ENCODE measurements around the gene MITF. TPM values are rescaled to one million over a fixed set of nuclear protein-coding genes. Genes with fewer than 3 reads are reported as not detected.
"Not testable (repeated sequence)": the region's sequence is repeated elsewhere in the genome, so short reads cannot be mapped to it uniquely, and the experiment has no call there.

MITF gene
- total RNA-seq, 1 donor from 2014 or later: 5.7 TPM

DNA sequence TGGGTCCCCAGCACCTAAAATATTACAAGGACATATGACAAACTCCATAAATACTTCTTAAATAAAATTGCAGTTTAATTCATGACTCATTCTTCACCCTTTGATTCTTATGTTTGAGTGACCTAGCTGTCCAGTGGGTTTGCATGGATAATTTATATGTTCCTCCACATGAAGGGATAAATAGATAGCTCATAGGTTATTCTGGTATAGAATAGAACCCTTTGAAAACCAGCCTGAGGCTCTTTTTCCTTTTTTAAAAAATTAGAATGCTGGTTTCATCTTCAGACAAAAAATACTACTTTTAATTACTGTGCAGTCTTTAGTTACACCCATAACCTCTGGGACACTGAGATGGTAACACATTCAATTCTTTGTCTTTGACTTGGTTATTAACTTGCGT, 163.1 kb downstream of the MITF start:
- DNase-seq (ENCODE audit: low spot score): no peak
- H3K9me3 Mint-ChIP-seq (ENCODE audit: low read depth): no peaks in the 10 kb centered on the region
- H3K36me3 Mint-ChIP-seq (ENCODE audit: low read depth): no peaks in the 10 kb centered on the region
- no peak overlapping the region for H3K4me3 Mint-ChIP-seq (ENCODE audit: unreplicated experiment)
- H3K27ac Mint-ChIP-seq (ENCODE audit: unreplicated experiment): no peak overlapping the region
- TF ChIP-seq, protein P1, sequence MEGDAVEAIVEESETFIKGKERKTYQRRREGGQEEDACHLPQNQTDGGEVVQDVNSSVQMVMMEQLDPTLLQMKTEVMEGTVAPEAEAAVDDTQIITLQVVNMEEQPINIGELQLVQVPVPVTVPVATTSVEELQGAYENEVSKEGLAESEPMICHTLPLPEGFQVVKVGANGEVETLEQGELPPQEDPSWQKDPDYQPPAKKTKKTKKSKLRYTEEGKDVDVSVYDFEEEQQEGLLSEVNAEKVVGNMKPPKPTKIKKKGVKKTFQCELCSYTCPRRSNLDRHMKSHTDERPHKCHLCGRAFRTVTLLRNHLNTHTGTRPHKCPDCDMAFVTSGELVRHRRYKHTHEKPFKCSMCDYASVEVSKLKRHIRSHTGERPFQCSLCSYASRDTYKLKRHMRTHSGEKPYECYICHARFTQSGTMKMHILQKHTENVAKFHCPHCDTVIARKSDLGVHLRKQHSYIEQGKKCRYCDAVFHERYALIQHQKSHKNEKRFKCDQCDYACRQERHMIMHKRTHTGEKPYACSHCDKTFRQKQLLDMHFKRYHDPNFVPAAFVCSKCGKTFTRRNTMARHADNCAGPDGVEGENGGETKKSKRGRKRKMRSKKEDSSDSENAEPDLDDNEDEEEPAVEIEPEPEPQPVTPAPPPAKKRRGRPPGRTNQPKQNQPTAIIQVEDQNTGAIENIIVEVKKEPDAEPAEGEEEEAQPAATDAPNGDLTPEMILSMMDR (IDR thresholded peaks at IDR 0.05): no peak
- H3K27me3 Mint-ChIP-seq (ENCODE audit: low read depth): no peaks in the 10 kb centered on the region
- H3K4me1 Mint-ChIP-seq (ENCODE audit: low read depth): peaks cover 7% of the 10 kb centered on the region

DNA sequence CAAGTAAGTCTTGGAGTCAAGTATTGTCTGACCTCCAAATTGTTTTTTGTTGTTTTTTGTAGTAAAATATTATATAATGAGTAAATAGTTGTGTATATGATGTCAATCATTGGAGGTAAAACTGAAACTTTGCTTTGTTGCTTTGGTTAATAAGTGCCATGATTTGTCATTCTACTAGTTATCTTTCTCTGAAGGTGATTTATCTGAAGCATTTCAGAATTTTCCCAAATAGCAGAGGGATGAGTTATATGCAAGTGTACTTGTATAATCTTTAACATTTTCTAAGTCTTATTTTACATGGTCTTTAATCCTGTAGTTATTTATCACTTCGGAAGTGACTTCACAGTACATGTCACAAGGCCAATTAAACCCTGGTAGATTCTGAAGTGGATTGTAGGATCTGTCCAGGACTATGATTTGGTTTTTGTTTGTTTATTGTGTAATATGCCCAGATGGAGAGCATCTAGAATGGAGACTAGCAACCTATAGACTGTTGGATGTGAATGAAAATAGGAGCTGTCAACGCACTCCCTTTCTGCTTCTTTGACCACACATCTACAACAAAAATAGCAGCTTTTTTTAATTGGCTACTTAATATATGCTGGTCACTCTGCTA, 167.2 kb downstream of the MITF start:
- no peak overlapping the region for H3K27ac Mint-ChIP-seq (ENCODE audit: unreplicated experiment)
- H3K36me3 Mint-ChIP-seq (ENCODE audit: low read depth): no peaks in the 10 kb centered on the region
- peaks cover 11% of the 10 kb centered on the region for H3K4me1 Mint-ChIP-seq (ENCODE audit: low read depth)
- TF ChIP-seq, protein P1 (IDR thresholded peaks at IDR 0.05): no peak
- no peaks in the 10 kb centered on the region for H3K27me3 Mint-ChIP-seq (ENCODE audit: low read depth)
- H3K9me3 Mint-ChIP-seq (ENCODE audit: low read depth): no peaks in the 10 kb centered on the region
- DNase-seq (ENCODE audit: low spot score): no peak
- no peak overlapping the region for H3K4me3 Mint-ChIP-seq (ENCODE audit: unreplicated experiment)

DNA sequence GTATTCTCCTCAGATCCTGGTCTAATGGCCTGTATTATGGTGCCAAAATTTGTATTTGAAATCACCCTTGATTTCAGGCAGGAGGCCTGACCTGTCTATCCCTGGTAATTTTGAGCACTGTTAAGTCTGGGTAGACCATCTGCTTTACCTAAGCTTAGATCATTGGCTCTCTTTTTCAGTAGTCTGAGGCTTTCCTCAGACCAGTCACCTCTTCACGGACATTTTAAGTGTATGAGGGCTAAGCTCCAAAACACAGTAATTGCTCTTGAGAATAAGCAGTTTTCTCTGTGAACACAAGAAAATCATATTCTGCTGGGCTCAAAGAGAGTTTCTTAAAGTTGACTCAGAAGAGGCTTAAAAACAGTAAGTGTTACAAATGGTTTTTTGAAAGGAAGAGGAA, 168.3 kb downstream of the MITF start:
- peaks cover 11% of the 10 kb centered on the region for H3K4me1 Mint-ChIP-seq (ENCODE audit: low read depth)
- no peaks in the 10 kb centered on the region for H3K36me3 Mint-ChIP-seq (ENCODE audit: low read depth)
- H3K4me3 Mint-ChIP-seq (ENCODE audit: unreplicated experiment): no peak overlapping the region
- no peak for DNase-seq (ENCODE audit: low spot score)
- no peak overlapping the region for H3K27ac Mint-ChIP-seq (ENCODE audit: unreplicated experiment)
- H3K27me3 Mint-ChIP-seq (ENCODE audit: low read depth): no peaks in the 10 kb centered on the region
- TF ChIP-seq, protein P1 (IDR thresholded peaks at IDR 0.05): no peak
- H3K9me3 Mint-ChIP-seq (ENCODE audit: low read depth): no peaks in the 10 kb centered on the region

- H3K27ac Mint-ChIP-seq (ENCODE audit: unreplicated experiment); H3K27me3 Mint-ChIP-seq (ENCODE audit: low read depth); H3K4me3 Mint-ChIP-seq (ENCODE audit: unreplicated experiment); DNase-seq (ENCODE audit: low spot score); H3K9me3 Mint-ChIP-seq (ENCODE audit: low read depth); H3K36me3 Mint-ChIP-seq (ENCODE audit: low read depth): not testable (repeated sequence)
- H3K4me1 Mint-ChIP-seq (ENCODE audit: low read depth): peaks cover 11% of the 10 kb centered on the region
Observed at GRCh38 chr3:69909859-69910258, 170.6 kb downstream of the MITF start.

DNA sequence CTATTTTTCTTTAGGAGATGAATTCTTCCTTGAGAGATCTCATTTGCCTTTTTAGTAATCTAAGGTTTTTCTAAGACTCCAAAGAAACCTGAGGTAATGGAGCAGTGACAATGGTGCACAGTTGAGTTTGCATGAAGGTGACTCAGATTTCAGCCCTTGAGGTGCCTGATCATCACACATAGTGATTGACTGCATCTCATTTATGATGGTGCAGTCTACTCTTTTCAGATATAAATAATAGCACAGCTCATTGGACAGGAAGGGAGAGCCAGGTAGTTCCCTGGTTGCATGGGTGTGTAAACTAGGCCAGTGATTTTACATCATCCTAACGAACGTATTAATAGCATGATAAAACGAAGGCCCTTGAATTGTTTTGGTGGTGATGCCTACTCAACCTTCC, 174.2 kb downstream of the MITF start:
- Mint-ChIP-seq H3K4me1 (ENCODE audit: low read depth) (no peaks in the 10 kb centered on the region), H3K27ac (ENCODE audit: unreplicated experiment) (no peak overlapping the region), H3K27me3 (ENCODE audit: low read depth) (no peaks in the 10 kb centered on the region), H3K9me3 (ENCODE audit: low read depth) (peaks cover 7% of the 10 kb centered on the region), H3K4me3 (ENCODE audit: unreplicated experiment) (no peak overlapping the region), H3K36me3 (ENCODE audit: low read depth) (no peaks in the 10 kb centered on the region)
- no peak for DNase-seq (ENCODE audit: low spot score)
- TF ChIP-seq, protein P1 (IDR thresholded peaks at IDR 0.05): no peak

DNA sequence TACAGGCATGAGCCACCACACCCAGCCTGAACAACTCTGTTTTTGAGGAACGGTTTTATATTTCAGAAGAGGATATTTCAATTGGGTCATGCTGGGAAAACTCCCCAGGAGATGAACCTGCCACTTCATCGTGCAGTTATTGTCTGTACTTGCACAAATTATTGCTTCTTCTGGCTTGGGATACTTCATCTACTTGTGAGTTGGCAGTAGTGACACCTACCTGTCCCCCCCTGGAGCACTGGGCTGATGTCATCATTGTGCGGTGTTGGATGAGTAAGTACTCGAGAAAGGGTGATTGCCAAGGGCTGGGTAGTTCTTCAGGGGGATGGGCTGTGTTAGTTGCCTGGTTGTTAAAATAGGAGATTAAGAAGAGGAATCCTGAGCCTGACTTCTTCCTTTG, 175.1 kb downstream of the MITF start:
- TF ChIP-seq, protein P1 (IDR thresholded peaks at IDR 0.05): no peak
- no peak for DNase-seq (ENCODE audit: low spot score)
- Mint-ChIP-seq H3K4me3 (ENCODE audit: unreplicated experiment) (no peak overlapping the region), H3K4me1 (ENCODE audit: low read depth) (no peaks in the 10 kb centered on the region), H3K27ac (ENCODE audit: unreplicated experiment) (no peak overlapping the region), H3K27me3 (ENCODE audit: low read depth) (no peaks in the 10 kb centered on the region), H3K36me3 (ENCODE audit: low read depth) (no peaks in the 10 kb centered on the region), H3K9me3 (ENCODE audit: low read depth) (peaks cover 7% of the 10 kb centered on the region)
